Ectodermal cell (in vitro differentiated cells): ENCODE measurements around the gene LYZL4.

ENCODE experiments used
- H3K27ac ChIP-seq: 2 replicates; pipeline ENCODE4 v1.7.0; 2013; ENCODE audit warnings: mild to moderate bottlenecking, low read depth, low read length; ENCODE audit not compliant: insufficient read depth, poor library complexity, severe bottlenecking
- H3K27me3 ChIP-seq: 2 replicates; pipeline ENCODE4 v1.7.0; 2013; ENCODE audit warnings: mild to moderate bottlenecking, low read length; ENCODE audit not compliant: insufficient read depth, control insufficient read depth, poor library complexity, severe bottlenecking
- H3K36me3 ChIP-seq: one replicate; pipeline ENCODE4 v1.7.0; 2013; ENCODE audit warnings: low read length; ENCODE audit not compliant: control insufficient read depth, insufficient read depth
- H3K4me1 ChIP-seq: one replicate; pipeline ENCODE4 v1.7.0; 2013; ENCODE audit warnings: low read length; ENCODE audit not compliant: control insufficient read depth, insufficient read depth
- H3K4me3 ChIP-seq: 2 replicates; pipeline ENCODE4 v1.7.0; 2013; ENCODE audit warnings: low read depth, low read length, control low read depth; ENCODE audit not compliant: insufficient read depth
- H3K9me3 ChIP-seq: 2 replicates; pipeline ENCODE4 v1.7.0; 2013; ENCODE audit warnings: mild to moderate bottlenecking, low read length, moderate library complexity; ENCODE audit not compliant: control insufficient read depth
- WGBS, 2 experiments: methylation state at CpG; one replicate each; pipeline ENCODE4 v1.1.7; 2013; ENCODE audit warnings: missing lambda C conversion rate in 2 of 2; 5-methylcytosine and 5-hydroxymethylcytosine counted together

LYZL4 gene

DNA sequence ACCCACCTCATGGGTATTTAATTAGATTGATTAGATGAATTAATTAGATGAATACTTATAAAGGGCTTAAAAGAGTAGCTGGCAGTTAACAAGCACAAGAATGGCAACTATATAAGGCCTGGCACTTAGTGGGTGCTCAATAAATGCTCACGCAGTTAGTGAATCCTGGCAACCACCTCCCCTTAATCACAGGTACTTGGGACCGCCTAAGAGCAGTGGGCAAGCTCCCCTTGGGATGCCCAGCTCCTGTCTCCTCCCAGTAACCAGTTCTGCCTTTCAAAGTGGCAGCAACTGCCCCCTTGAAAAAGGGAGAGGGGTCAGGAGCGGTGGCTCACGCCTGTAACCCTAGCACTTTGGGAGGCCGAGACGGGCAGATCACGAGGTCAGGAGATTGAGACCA, 4.6 kb downstream of the LYZL4 start:
- no peaks in the 10 kb centered on the region for H3K36me3 ChIP-seq
- no peak overlapping the region for H3K4me3 ChIP-seq
- 90 to 93% methylated on average over 7 of the region's 7 CpGs for WGBS, 2 experiments
- H3K27me3 ChIP-seq = no peaks in the 10 kb centered on the region
- H3K27ac ChIP-seq = no peak overlapping the region
- H3K9me3 ChIP-seq = no peaks in the 10 kb centered on the region
- no peaks in the 10 kb centered on the region for H3K4me1 ChIP-seq

DNA sequence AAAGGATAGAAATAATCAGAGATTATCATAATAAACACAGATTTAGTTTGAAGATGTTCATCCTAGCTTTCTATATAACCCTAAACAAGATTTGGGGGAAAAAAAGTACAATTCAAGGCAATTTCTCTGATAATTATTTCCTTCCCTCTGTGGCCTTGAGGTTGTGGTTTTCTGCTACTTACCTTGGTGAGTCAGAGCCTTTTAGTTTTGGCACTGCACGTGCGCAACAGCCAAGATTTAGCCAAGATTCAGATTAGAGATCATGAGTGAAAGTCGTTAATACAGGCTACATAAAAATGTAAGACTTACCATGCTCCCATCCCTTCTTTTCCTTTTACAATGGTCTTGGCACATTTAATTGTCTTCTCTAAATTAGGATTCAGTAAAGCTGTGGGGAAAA, 6.7 kb downstream of the LYZL4 start:
- H3K4me3 ChIP-seq = no peak overlapping the region
- no peaks in the 10 kb centered on the region for H3K9me3 ChIP-seq
- no peak overlapping the region for H3K27ac ChIP-seq
- 95 to 98% methylated on average over 3 of the region's 3 CpGs for WGBS, 2 experiments
- H3K36me3 ChIP-seq = no peaks in the 10 kb centered on the region
- H3K4me1 ChIP-seq = no peaks in the 10 kb centered on the region
- no peaks in the 10 kb centered on the region for H3K27me3 ChIP-seq

DNA sequence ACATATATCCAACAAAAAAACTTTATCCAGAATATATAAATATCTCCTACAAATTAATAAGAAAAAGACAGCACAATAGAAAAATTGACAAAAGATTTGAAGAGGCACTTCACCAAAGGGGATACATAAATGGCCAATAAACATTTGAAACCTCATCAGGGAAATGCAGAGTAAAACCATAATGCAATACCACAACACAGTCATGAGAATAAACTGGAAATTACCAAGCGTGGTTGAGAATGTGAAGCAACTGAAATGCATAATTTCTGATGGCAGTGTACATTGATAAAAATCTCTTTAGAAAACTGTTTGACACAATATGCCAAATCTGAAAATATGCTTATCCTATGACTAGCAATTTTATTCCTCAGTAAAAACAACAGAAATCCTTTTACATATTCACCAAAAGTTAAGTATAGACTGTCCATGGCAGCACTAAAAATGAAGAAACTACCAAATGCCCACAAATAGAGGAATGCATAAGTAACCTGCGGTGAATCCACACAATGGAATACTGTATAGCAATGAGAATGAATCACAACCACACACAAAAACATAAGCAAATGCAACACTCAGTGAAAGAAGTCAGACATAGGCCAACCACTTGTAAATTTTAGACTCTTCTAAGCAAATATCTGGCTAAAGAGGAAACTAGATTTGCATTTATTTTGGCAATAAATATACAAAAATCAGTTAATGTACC, 7.9 kb downstream of the LYZL4 start:
- Histone ChIP-seq H3K9me3 (no peaks in the 10 kb centered on the region), H3K4me1 (no peaks in the 10 kb centered on the region), H3K4me3 (no peak overlapping the region), H3K27me3 (no peaks in the 10 kb centered on the region), H3K27ac (no peak overlapping the region), H3K36me3 (no peaks in the 10 kb centered on the region)
- WGBS, 2 experiments = 92 to 100% methylated on average over 2 of the region's 2 CpGs

DNA sequence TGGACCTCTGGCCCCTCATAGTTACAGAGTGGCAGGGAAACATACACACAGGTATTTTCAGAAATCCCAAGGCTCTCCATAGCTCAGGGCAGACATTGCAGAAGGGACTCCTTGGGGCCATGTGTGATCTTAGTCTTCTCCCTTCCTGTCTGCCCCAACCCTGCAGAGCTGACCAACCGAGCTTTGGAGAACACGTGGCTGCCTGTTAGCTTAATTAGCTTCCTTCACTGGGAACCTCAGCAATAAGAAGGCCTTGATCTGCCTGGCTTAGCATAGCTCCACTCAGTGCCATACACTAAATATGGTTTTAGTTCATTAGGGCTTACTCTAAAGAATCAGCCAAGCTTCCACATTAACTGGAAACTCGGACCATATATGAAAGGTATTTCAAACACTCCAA, 12.3 kb downstream of the LYZL4 start:
- Histone ChIP-seq H3K27me3 (no peaks in the 10 kb centered on the region), H3K36me3 (no peaks in the 10 kb centered on the region), H3K27ac (no peak overlapping the region), H3K4me1 (no peaks in the 10 kb centered on the region), H3K9me3 (no peaks in the 10 kb centered on the region), H3K4me3 (no peak overlapping the region)
- 83 to 90% methylated on average over 3 of the region's 3 CpGs for WGBS, 2 experiments

DNA sequence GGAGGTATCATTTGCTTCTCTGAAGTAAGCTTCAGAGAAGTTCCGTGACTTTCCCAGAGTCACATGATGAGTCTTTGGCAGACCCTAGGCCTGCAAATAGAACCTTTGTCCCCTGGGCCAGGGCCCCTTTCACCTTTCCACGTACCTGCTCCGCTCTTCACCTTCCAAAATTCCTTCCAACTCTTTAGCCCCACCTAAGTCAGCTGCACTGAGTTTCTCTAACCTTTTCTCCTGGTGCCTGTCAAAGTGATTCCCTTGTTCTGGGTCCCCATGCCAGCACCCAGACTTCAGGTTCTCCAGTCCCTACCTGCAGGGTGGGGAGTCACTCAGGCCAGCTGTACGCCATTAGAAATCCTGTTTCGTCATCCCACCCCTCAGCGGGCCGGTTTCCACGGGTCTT, 12.8 kb downstream of the LYZL4 start:
- H3K9me3 ChIP-seq = no peaks in the 10 kb centered on the region
- no peaks in the 10 kb centered on the region for H3K27me3 ChIP-seq
- H3K36me3 ChIP-seq = no peaks in the 10 kb centered on the region
- no peak overlapping the region for H3K4me3 ChIP-seq
- WGBS, 2 experiments = 91 to 95% methylated on average over 8 of the region's 8 CpGs
- no peak overlapping the region for H3K27ac ChIP-seq
- H3K4me1 ChIP-seq = no peaks in the 10 kb centered on the region

DNA sequence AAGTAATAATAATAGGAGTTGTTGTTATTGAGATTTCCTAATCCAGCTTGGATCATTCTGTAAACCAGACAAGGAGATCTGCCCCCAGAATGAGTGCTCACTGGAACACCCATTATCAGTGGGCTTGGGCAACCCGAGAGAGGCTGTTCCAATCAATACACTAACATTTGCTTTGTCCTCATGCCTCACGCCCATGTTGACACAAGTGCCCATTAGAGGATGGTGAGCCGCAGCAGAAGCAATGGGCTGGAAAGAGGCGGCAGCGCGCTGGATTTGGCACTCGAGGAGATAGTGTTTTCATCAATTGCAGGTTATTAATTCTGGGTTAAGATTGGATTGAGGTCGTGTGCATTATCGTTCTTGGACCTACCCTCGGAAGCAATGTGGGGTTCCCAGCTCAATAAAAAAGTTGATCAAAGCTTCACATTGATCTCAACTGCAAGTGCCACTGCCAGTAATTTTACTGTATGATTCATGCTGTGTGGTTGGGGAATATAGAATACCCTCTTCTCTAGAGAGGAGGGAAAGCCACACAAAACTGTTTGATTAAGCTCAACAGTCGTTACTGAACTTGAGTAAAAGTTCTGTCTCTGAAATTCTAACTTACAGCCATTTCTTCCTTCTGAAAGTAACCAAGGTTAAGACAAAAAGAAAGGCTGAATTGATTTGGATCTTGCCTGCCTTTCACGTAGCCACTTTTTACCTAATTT, 15.7 kb downstream of the LYZL4 start:
- WGBS, 2 experiments = 89 to 92% methylated on average over 11 of the region's 12 CpGs
- no peak overlapping the region for H3K27ac ChIP-seq

DNA sequence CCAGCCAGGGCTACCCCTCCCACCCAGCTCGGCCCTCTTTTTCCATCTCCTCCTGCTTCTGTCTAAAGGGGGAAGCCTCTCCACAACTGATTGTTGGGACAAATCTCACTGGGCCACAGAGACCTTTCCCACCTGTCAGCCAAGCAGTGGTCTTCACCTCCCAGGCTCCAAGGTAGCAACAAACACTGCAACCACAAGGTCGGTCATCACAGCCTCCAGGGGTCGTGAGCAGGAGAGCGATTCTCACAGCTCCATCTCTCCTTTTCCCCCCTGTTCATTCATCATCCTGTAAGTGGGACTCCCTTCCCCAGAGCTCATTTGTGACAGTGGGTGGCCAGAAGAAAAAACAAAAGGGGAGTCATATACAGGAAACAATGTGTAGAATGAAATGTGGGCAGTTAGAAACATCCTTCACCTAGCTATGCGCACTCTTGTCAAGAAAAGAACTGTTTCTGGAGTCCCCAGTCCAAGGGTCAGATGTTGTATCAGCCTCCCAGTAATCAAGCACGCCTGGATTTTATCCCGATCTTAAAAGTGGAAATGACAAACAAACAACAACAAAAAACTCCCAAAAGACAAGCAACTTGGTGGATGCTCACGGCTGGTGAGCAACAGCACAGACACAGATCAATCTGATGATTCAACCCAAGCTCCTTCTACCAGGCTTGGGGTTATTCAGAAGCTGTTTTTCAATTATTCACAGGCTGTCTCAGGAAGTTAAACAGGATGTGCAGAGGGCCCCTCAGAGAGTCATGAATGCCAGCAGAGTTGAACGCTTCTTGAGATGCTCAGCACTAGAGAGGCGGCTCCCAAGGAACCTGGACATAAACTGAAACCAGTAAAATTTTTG, 22.4 kb downstream of the LYZL4 start:
- H3K4me1 ChIP-seq = no peaks in the 10 kb centered on the region
- H3K4me3 ChIP-seq = no peak overlapping the region
- H3K27ac ChIP-seq = no peak overlapping the region
- H3K36me3 ChIP-seq = no peaks in the 10 kb centered on the region
- no peaks in the 10 kb centered on the region for H3K27me3 ChIP-seq
- 88 to 90% methylated on average over 10 of the region's 10 CpGs for WGBS, 2 experiments
- H3K9me3 ChIP-seq = no peaks in the 10 kb centered on the region

More for the DNA sequence above, 15.7 kb downstream of the LYZL4 start:
- no peak overlapping the region for H3K4me3 ChIP-seq
- no peaks in the 10 kb centered on the region for H3K4me1 ChIP-seq
- no peaks in the 10 kb centered on the region for H3K27me3 ChIP-seq
- H3K36me3 ChIP-seq = no peaks in the 10 kb centered on the region
- no peaks in the 10 kb centered on the region for H3K9me3 ChIP-seq

DNA sequence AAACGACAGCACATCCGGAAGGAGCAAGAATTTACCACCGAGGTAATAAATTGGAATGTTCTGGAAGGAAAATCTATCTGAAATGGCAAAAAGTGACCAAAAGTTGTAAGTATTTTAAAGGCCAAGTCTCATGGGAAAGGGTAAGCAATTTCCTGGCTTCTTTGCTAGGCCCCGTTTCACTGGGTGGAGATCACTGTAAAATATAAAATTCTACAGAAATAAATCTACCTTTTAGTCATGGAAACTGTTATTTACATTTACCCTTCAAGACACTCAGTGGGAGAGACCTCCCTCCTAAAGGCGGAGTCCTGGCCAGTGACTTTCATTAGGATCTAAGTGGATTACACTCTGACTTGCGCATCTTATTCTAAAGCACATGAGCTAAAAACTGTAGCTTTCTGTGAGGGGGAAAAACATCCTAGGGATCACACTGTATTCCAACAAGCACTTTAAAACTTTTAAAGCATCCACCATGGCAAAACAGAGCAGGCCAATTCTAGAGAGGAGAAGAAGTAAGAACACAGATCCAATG, 28.8 kb downstream of the LYZL4 start:
- Histone ChIP-seq H3K4me1 (no peaks in the 10 kb centered on the region), H3K9me3 (no peaks in the 10 kb centered on the region), H3K36me3 (no peaks in the 10 kb centered on the region), H3K27ac (no peak overlapping the region), H3K4me3 (no peak overlapping the region), H3K27me3 (no peaks in the 10 kb centered on the region)
- WGBS, 2 experiments = 90 to 91% methylated on average over 6 of the region's 6 CpGs

DNA sequence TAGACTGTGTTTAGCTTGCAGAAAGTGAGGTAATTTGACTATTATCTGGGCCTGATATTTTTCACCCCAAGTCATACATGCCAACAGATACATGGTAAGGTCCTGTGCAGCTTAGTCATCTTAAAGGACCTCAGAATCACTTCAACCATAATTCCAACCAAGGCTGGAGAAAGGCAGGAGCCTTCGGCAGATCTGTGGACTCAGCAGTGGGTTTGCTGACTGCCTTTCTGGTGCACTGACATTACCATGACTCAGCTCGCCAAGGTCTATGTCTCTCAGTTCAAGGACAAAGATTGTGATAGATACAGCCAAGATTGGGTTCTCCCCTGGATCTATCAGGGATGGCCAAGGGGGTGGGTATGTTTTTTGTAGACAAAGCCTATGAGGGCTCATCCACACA, 32.7 kb downstream of the LYZL4 start:
- Histone ChIP-seq H3K36me3 (no peaks in the 10 kb centered on the region), H3K9me3 (no peaks in the 10 kb centered on the region), H3K4me1 (no peaks in the 10 kb centered on the region), H3K27me3 (no peaks in the 10 kb centered on the region), H3K27ac (no peak overlapping the region), H3K4me3 (no peak overlapping the region)
- 94 to 95% methylated on average over 2 of the region's 2 CpGs for WGBS, 2 experiments

DNA sequence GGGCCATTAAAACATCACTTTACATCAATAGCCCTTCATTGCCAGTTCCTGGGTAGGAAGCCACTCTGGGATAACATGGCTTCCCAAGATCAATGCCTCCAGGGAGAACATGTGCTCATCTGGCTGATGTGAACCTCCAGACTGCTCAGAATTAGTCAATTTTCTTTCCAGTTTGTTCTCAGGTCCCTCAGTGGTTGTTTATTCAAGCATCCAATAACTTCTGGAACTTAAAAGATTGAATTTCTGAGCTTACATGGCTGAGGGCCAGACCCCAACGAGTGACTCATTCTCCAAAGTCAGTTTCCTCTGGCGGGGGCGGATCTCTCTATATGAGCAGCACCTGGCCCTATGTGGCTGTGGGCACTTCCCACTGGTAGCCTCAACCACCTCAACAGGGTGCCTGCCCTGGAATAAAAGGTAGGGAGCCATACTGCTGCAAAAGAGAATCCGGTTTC, 34.0 kb downstream of the LYZL4 start:
- Histone ChIP-seq H3K36me3 (no peaks in the 10 kb centered on the region), H3K4me1 (no peaks in the 10 kb centered on the region), H3K9me3 (no peaks in the 10 kb centered on the region), H3K4me3 (no peak overlapping the region), H3K27ac (no peak overlapping the region), H3K27me3 (no peaks in the 10 kb centered on the region)
- 90 to 96% methylated on average over 4 of the region's 4 CpGs for WGBS, 2 experiments
